ENCODE results near the gene PDCD11.
"Not testable (repeated sequence)": the region's sequence is repeated elsewhere in the genome, so short reads cannot be mapped to it uniquely, and the experiment has no call there.

The PDCD11 gene

DNA sequence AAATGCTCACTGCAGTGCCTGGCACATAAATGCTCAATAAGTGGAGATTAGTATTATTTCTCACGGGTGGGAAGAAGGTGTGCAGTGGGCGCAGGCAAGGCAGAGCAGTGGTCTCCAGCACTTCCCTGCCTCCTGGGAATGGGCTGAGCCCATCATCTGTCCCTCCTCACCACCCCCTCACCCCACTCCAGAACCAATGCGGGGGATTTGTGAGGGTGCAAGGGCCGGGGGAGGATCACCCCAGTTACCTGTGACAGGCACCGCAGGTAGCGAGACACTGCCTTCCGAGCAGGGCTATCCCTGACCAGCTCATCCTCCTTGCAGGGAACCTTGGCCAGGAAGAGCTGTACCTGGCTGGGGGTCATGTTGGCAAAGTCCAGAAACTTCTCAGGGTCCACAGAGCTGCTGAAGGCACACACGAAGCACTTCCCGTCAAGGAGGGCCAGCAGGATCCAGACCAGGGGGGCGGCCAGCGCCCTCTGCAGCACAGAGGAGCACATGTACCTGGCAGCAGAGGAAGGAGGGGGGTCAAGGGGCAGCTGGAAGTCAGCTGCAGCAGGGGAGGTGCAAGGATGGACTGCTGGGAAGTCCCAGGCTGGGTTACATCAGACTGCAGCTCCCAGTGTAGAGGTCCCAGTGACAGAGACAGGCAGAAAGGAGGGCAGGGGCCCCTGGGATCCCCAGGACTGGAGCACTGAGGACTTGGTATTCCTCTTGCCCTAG is 79.8 kb downstream of the PDCD11 start:
- in situ Hi-C loops (cut with MboI; ENCODE audit: low sequenced_read_pairs, unreplicated experiment), result no loop called here
- DNase-seq (ENCODE audit: low spot score), result peak; percentile 83
- TF ChIP-seq, protein P1, sequence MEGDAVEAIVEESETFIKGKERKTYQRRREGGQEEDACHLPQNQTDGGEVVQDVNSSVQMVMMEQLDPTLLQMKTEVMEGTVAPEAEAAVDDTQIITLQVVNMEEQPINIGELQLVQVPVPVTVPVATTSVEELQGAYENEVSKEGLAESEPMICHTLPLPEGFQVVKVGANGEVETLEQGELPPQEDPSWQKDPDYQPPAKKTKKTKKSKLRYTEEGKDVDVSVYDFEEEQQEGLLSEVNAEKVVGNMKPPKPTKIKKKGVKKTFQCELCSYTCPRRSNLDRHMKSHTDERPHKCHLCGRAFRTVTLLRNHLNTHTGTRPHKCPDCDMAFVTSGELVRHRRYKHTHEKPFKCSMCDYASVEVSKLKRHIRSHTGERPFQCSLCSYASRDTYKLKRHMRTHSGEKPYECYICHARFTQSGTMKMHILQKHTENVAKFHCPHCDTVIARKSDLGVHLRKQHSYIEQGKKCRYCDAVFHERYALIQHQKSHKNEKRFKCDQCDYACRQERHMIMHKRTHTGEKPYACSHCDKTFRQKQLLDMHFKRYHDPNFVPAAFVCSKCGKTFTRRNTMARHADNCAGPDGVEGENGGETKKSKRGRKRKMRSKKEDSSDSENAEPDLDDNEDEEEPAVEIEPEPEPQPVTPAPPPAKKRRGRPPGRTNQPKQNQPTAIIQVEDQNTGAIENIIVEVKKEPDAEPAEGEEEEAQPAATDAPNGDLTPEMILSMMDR (IDR thresholded peaks at IDR 0.05; ENCODE audit: borderline replicate concordance, control extremely low read depth, extremely low read depth, insufficient read depth, missing control alignments), result peak; percentile 61

DNA sequence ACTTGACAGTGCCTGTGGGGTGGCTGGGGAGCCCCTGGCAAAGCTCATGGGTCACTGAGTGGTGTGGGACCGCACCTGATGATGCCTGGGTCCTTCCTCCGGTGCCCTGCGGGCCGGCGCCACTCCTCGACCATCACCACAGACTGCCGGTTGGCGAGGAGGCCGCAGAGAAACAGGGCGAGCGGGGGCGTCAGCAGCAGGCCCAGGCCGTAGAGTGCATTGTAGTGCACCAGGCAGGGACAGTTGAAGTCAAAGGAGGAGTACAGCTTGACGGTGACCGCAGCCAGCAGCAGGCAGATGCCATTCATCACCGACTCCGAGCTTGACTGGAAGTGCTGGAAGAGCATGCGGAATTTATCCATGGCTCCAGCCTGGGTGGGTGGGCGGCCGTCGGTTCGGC is 82.2 kb downstream of the PDCD11 start:
- DNase-seq (ENCODE audit: low spot score), result no peak
- in situ Hi-C loops (cut with MboI; ENCODE audit: low sequenced_read_pairs, unreplicated experiment), result no loop called here
- TF ChIP-seq, protein P1 (IDR thresholded peaks at IDR 0.05; ENCODE audit: borderline replicate concordance, control extremely low read depth, extremely low read depth, insufficient read depth, missing control alignments), result no peak

DNA sequence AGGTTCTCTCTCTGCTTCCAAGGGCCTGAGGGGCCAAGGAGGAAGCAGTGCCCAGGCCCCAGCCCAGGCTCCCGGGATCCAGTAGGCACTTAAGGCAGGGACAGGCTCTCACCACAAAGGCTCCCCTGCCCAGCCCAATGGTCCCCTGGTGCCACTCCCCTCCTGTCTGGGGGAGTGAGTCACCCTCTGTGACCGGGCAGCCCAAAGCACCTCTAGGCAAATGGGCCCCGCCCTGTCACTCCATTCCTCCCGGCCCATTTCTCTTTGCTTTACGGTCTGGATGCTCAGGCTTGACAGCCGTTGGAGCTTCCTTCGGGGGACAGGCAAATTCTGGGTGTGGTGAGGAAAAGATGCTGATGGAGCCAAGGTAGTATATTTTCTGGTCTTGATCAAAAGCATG is 82.7 kb downstream of the PDCD11 start, which contains the start of gene CALHM3:
CALHM3 (minus strand) TSS at position 106 of the 400 bp plus-strand sequence. CDS start 208 bp downstream, outside the sequence.
- no peak for DNase-seq (ENCODE audit: low spot score)
- TF ChIP-seq, protein P1 (IDR thresholded peaks at IDR 0.05; ENCODE audit: borderline replicate concordance, control extremely low read depth, extremely low read depth, insufficient read depth, missing control alignments), result no peak
- in situ Hi-C loops (cut with MboI; ENCODE audit: low sequenced_read_pairs, unreplicated experiment), result no loop called here

DNA sequence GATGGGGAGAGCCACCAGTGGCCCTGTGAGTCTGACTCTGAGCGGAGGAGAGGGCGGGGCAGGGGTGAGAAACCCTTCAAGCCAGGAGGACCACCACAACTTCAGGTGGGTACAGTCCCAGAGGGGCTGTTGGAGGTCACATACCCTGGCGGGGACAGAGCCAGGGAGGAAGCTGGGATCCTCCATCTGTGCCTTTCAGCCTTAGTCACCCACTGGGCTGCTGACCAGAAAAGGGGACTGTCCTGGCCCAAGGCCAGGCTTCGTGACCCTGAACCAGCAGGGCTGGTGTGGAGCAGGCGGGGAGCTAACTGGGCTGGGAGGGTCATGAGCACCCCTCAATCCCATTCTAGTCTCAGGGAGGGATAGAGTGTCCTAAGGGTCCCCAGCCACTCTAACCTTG is 84.1 kb downstream of the PDCD11 start:
- TF ChIP-seq, protein P1 (IDR thresholded peaks at IDR 0.05; ENCODE audit: borderline replicate concordance, control extremely low read depth, extremely low read depth, insufficient read depth, missing control alignments), result no peak

DNA sequence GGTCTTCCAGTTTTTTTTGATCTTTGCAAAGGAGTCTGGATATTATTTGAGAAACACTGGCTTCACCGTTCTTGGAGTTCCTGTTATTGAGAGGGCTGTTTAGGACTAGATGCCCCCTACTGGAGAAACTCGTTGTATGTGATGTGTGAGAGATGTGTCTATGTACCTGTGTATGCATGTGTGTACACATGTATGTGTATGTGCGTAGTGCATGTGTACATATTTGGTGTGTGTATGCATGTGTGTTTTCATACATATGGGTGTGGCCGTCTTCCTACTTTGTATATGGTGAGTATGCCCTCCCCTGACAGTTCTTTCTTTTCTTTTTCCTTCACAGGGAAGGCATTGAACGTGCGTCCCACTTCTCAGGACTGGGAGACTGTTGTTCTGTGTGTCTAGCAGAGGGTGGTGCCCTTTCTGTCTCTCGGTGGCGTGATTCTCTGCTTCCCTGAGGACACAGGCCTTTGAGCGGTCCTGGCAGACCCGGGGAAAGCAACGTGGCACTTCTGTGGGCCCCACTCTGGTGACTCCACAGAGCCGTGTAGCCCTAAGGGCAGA is 85.6 kb downstream of the PDCD11 start:
- TF ChIP-seq, protein P1 (IDR thresholded peaks at IDR 0.05; ENCODE audit: borderline replicate concordance, control extremely low read depth, extremely low read depth, insufficient read depth, missing control alignments), result peak; percentile 63
- in situ Hi-C loops (cut with MboI; ENCODE audit: low sequenced_read_pairs, unreplicated experiment), result no loop called here
- peak; percentile 78 for DNase-seq (ENCODE audit: low spot score)

More for the DNA sequence above, 84.1 kb downstream of the PDCD11 start:
- in situ Hi-C loops (cut with MboI; ENCODE audit: low sequenced_read_pairs, unreplicated experiment), result no loop called here
- no peak for DNase-seq (ENCODE audit: low spot score)

DNA sequence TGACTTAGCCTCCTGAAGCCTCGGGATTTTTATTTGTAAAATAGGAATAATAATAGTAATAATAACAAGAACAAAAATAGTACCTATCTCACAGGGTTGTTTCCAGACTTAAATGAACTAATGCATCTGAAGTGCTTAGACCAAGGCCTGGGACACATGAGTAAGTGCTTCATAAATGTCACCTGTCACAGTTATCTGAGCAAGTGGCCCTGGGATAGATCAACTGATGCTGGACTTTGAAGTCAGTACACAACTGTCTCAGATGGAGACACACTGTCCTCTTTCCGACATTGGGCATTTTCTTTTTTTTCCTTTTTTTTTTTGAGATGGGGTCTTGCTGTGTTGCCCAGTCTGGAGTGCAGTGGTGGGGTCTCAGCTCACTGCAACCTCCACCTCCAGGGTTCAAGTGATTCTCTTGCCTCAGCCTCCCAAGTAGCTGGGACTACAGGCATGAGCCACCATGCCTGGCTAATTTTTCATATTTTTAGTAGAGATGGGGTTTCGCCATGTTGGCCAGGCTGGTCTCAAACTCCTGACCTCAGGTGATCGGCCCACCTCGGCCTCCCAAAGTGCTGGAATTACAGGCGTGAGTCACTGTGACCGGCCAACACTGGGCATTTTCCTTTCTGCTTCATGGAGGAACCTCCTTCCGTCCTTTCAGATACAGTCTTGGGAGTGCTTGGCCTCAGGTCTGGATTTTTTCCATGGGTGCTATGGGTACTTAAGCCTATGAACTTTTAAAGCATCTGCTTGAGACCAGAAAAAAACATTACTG is 90.4 kb downstream of the PDCD11 start:
- not testable (repeated sequence) for DNase-seq (ENCODE audit: low spot score)
- in situ Hi-C loops (cut with MboI; ENCODE audit: low sequenced_read_pairs, unreplicated experiment), result loop anchor here (5.0 kb wide), 1 partner anchor 70 kb away; no protein-coding TSS in a partner anchor

DNA sequence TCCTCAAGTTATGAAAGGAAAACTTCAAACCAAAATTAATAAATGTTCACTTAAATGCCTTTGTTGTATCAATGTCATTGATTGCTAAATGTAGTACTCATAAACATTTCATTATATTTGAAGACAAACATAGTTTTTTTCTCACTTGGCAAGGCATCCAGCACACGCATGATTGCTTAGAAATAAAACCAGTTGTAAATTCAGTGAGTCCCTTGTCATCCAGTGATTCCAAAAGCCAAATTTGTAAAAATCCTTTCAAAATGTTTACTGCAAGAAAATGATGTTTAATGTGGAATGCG is 90.9 kb downstream of the PDCD11 start:
- in situ Hi-C loops (cut with MboI; ENCODE audit: low sequenced_read_pairs, unreplicated experiment), result loop anchor here (5.0 kb wide), 1 partner anchor 70 kb away; no protein-coding TSS in a partner anchor
- TF ChIP-seq, protein P1 (IDR thresholded peaks at IDR 0.05; ENCODE audit: borderline replicate concordance, control extremely low read depth, extremely low read depth, insufficient read depth, missing control alignments), result no peak

More for the DNA sequence above, 90.9 kb downstream of the PDCD11 start:
- DNase-seq (ENCODE audit: low spot score), result no peak
